Measurements from ENCODE around the gene MEF2D.

GRCh38 chr1:156523801-156524480 is 23.4 kb upstream of the MEF2D start:
- TF ChIP-seq CTCF (IDR thresholded peaks at IDR 0.05; ENCODE audit: low read depth, low read length, poor library complexity, severe bottlenecking) (no peak), EZH2phosphoT487 (IDR thresholded peaks at IDR 0.05; ENCODE audit: borderline replicate concordance, low read length) (no peak)

Data from DOHH2 (cell line).